Nephron (organoid): ENCODE results near the gene PRICKLE2.
A peak's percentile ranks its signal among the peaks of the same experiment; 100 is the strongest.

Source experiments
- H3K27ac Mint-ChIP-seq, 3 experiments: 2 replicates each; pipeline ENCODE4 v1.8.0; 2020; ENCODE audit warnings: mixed read lengths in 3 of 3, mild to moderate bottlenecking in 2 of 3, moderate library complexity in 1 of 3
- H3K27me3 Mint-ChIP-seq: 2 replicates; pipeline ENCODE4 v1.8.0; 2021; ENCODE audit warnings: low read depth, mild to moderate bottlenecking, moderate library complexity, mixed read lengths
- H3K36me3 Mint-ChIP-seq: 2 replicates; pipeline ENCODE4 v1.8.0; 2020; ENCODE audit warnings: low read depth, mixed read lengths
- H3K4me1 Mint-ChIP-seq: 2 replicates; pipeline ENCODE4 v1.8.0; 2020; ENCODE audit warnings: mixed read lengths
- H3K4me3 Mint-ChIP-seq, 3 experiments: 2 replicates each; pipeline ENCODE4 v1.8.0; 2020; ENCODE audit warnings: mild to moderate bottlenecking in 3 of 3, mixed read lengths in 3 of 3, moderate library complexity in 2 of 3
- H3K9me3 Mint-ChIP-seq: 2 replicates; pipeline ENCODE4 v1.8.0; 2020; ENCODE audit warnings: mixed read lengths
- CTCF ChIP-seq, 3 experiments: fragments of 200-600 bp; sonication (generic); IDR thresholded peaks; one replicate each; pipeline ENCODE4 v1.5.0; 2021; ENCODE audit warnings: antibody characterized with exemption in 3 of 3; ENCODE audit not compliant: unreplicated experiment in 3 of 3

Gene PRICKLE2

GRCh38 chr3:64257100-64257755, 32.0 kb upstream of the PRICKLE2 start:
- Mint-ChIP-seq H3K36me3 (peaks cover 27% of the 10 kb centered on the region), H3K4me1 (peaks cover 75% of the 10 kb centered on the region), H3K4me3 (no peak overlapping the region), H3K27ac (no peak overlapping the region), H3K27me3 (no peaks in the 10 kb centered on the region), H3K9me3 (no peaks in the 10 kb centered on the region)
- TF ChIP-seq CTCF (IDR thresholded peaks at IDR 0.05; ENCODE audit: unreplicated experiment in 3 of 3): no peak

DNA sequence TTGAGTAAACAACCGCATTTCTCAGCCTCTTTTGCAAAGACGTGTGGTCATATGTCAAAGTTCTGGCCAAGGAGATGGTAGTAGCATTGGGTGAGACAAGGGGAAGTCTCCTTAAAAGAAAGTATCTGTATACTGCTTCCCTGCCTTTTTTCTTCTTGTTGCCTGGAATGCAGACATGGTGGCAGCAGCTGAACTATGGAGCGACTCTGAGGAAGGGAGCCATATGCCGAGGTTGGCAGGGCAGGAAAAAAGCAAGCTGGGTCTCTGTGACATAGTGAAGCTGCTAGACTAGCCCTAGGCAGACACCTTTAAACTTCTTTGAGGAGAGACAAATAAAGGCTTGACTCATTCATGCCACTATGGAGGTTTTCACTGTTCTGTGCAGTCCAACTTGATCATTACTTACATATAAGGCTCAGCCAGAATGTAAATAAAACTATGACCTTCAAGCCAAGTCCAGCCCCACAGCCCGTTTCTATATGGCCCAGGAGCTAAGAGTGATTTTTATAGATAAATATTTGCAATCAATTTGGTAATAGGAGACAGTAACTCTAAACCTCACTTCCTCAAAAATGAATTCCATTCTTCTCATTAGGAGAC, 30.6 kb upstream of the PRICKLE2 start:
- Mint-ChIP-seq H3K36me3 (peaks cover 22% of the 10 kb centered on the region), H3K4me1 (peaks cover 62% of the 10 kb centered on the region), H3K4me3 (no peak overlapping the region), H3K27me3 (no peaks in the 10 kb centered on the region), H3K9me3 (no peaks in the 10 kb centered on the region), H3K27ac (peak overlapping the region in 2 of 3 experiments; percentile 4 to 44)
- TF ChIP-seq CTCF (IDR thresholded peaks at IDR 0.05; ENCODE audit: unreplicated experiment in 3 of 3): no peak

- no peak for TF ChIP-seq CTCF (IDR thresholded peaks at IDR 0.05; ENCODE audit: unreplicated experiment in 3 of 3)
- H3K4me1 Mint-ChIP-seq: peaks cover 48% of the 10 kb centered on the region
- H3K9me3 Mint-ChIP-seq: no peaks in the 10 kb centered on the region
- H3K27me3 Mint-ChIP-seq: no peaks in the 10 kb centered on the region
- peaks cover 22% of the 10 kb centered on the region for H3K36me3 Mint-ChIP-seq
- peak overlapping the region in 1 of 3 experiments; percentile 1 for H3K27ac Mint-ChIP-seq
- no peak overlapping the region for H3K4me3 Mint-ChIP-seq
Measured at GRCh38 chr3:64254443-64254842, 29.2 kb upstream of the PRICKLE2 start.

DNA sequence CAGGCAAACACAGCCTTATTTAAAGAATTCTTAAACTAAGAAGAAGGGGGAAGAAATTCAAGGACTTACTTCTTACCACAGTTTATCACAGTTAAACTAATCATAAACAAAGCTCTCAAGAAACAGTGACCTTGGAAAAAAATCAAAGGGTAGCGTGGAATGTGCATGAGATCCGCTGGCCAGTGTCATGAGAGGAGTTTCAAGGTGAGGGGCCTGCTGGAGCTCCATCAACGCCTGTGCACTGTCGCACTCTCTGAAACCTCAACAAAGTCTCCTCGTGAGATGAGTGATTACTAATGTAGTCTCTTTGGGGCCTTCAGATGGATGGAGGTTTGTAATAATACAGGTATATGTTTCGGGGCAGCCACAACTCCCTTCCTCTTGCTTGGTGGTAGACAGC, 28.4 kb upstream of the PRICKLE2 start:
- Mint-ChIP-seq H3K4me3 (no peak overlapping the region), H3K9me3 (no peaks in the 10 kb centered on the region), H3K4me1 (peaks cover 47% of the 10 kb centered on the region), H3K27me3 (no peaks in the 10 kb centered on the region), H3K36me3 (peaks cover 26% of the 10 kb centered on the region), H3K27ac (peak overlapping the region in 2 of 3 experiments; percentile 1 to 68)
- TF ChIP-seq CTCF (IDR thresholded peaks at IDR 0.05; ENCODE audit: unreplicated experiment in 3 of 3): no peak

DNA sequence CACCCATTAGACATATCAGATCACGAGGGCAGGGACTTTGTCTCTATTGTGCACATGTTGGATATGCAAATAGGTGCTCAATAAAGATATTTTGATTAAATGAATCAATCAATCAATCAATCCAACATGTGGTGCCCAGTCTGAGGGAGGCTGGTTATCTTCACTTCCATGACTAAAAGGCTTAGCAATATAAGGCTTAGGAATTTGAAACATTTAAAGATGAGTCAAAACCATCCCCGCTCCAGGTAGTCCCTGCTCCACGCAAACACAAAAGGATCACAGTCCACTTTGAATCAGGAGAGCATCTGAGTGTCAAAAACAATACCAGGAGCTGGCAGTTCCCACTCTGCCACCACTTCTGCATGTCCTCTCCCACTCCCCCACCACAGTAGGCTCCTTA, 25.8 kb upstream of the PRICKLE2 start:
- TF ChIP-seq CTCF (IDR thresholded peaks at IDR 0.05; ENCODE audit: unreplicated experiment in 3 of 3): no peak
- no peak overlapping the region for H3K27ac Mint-ChIP-seq
- no peaks in the 10 kb centered on the region for H3K9me3 Mint-ChIP-seq
- H3K4me3 Mint-ChIP-seq: no peak overlapping the region
- H3K4me1 Mint-ChIP-seq: peaks cover 62% of the 10 kb centered on the region
- peaks cover 26% of the 10 kb centered on the region for H3K36me3 Mint-ChIP-seq
- H3K27me3 Mint-ChIP-seq: no peaks in the 10 kb centered on the region
